Endothelial cell of umbilical vein (primary cell): ENCODE measurements around the gene ZMIZ1. TPM values are rescaled to one million over a fixed set of nuclear protein-coding genes. Genes with fewer than 3 reads are reported as not detected.

Source experiments
- BruUV-seq: library from RNA; stranded (reverse); fragments of 400-500 nt; replicated peaks from 2 replicates; lab custom pipeline; 2021; lab: Mats Ljungman, UMichigan
- CTCF ChIA-PET: fragments of 300-600, 350-600 bp; sonication (Branson Sonifier 250); formaldehyde crosslinking; loops from one replicate; lab custom pipeline; 2021; ENCODE audit warnings: antibody characterized with exemption, inconsistent platforms; lab: Charles Lee
- POLR2A ChIA-PET: fragments of 300-600, 350-600 bp; sonication (Branson Sonifier 250); formaldehyde crosslinking; loops from one replicate; lab custom pipeline; 2021; ENCODE audit warnings: antibody characterized with exemption, inconsistent platforms; lab: Charles Lee
- DNase-seq: peaks from one replicate; pipeline ENCODE4 v3.0.0-alpha.2; 2011; ENCODE audit warnings: low read depth, low spot score
- FAIRE-seq: peaks from 2 replicates; lab custom pipeline; 2011; peaks lifted over from hg19 to GRCh38; lab: Jason Lieb, UNC
- H2AFZ ChIP-seq: 2 replicates; pipeline ENCODE4 v1.6.0; 2012; ENCODE audit warnings: low read depth, low read length, control low read depth, inconsistent platforms
- H3K27ac ChIP-seq: 2 replicates; pipeline ENCODE4 v1.5.1; 2011; ENCODE audit warnings: low read depth, mild to moderate bottlenecking, control low read depth, low read length, moderate library complexity; ENCODE audit not compliant: insufficient read depth
- H3K27me3 ChIP-seq, 2 experiments: 2 replicates each; pipeline versions ENCODE4 v1.6.0 to v1.6.1; 2011; ENCODE audit warnings: low read length in 2 of 2, mixed read lengths in 1 of 2; ENCODE audit not compliant: control insufficient read depth in 2 of 2, insufficient read depth in 2 of 2
- H3K36me3 ChIP-seq, 2 experiments: 2 replicates in 1 of 2; 3 replicates in 1 of 2; pipeline ENCODE4 v1.5.1; 2011; ENCODE audit warnings: low read length in 2 of 2, mild to moderate bottlenecking in 1 of 2, moderate library complexity in 1 of 2; ENCODE audit not compliant: control insufficient read depth in 2 of 2, insufficient read depth in 2 of 2; ENCODE audit errors: extremely low read depth in 1 of 2
- H3K4me1 ChIP-seq: 3 replicates; pipeline ENCODE4 v1.5.1; 2011; ENCODE audit warnings: mild to moderate bottlenecking, low read length; ENCODE audit not compliant: control insufficient read depth, insufficient read depth; ENCODE audit errors: extremely low read depth
- H3K4me2 ChIP-seq: 2 replicates; pipeline ENCODE4 v1.6.1; 2011; ENCODE audit warnings: low read length, control low read depth, mixed read lengths; ENCODE audit not compliant: insufficient read depth
- H3K4me3 ChIP-seq, 3 experiments: fragments of 200-600 bp in 1 of 3; sonication (generic), shearing (Covaris generic) in 1 of 3; replicated peaks in 1 of 3; 2 replicates each; pipeline ENCODE4 v1.5.1; 2011 to 2016; ENCODE audit warnings: control low read depth in 3 of 3, low read length in 3 of 3, mild to moderate bottlenecking in 2 of 3, inconsistent platforms in 1 of 3, low read depth in 1 of 3, moderate library complexity in 1 of 3; ENCODE audit not compliant: insufficient read depth in 1 of 3
- H3K79me2 ChIP-seq: 2 replicates; pipeline ENCODE4 v1.6.0; 2012; ENCODE audit warnings: low read length, inconsistent platforms; ENCODE audit not compliant: control insufficient read depth, insufficient read depth
- H3K9ac ChIP-seq: replicated peaks from 2 replicates; pipeline ENCODE3; 2011; ENCODE audit warnings: low read length, control low read depth; ENCODE audit not compliant: insufficient read depth; ENCODE audit errors: extremely low read depth
- H3K9me1 ChIP-seq: replicated peaks from 3 replicates; pipeline ENCODE4 v1.6.0; 2011; ENCODE audit warnings: mild to moderate bottlenecking, low read length; ENCODE audit not compliant: control insufficient read depth, insufficient read depth; ENCODE audit errors: extremely low read depth
- H3K9me3 ChIP-seq: replicated peaks from 2 replicates; pipeline ENCODE4 v1.5.1; 2012; ENCODE audit warnings: low read length, inconsistent platforms; ENCODE audit not compliant: control insufficient read depth, insufficient read depth
- H4K20me1 ChIP-seq: replicated peaks from 2 replicates; pipeline ENCODE3; 2011; ENCODE audit warnings: mild to moderate bottlenecking, low read length; ENCODE audit not compliant: control insufficient read depth, insufficient read depth; ENCODE audit errors: extremely low read depth
- CTCF ChIP-seq, 2 donors: IDR thresholded peaks; 1 replicate in 1 of 2; 2 replicates in 1 of 2; pipeline ENCODE4 v1.5.1; 2011; ENCODE audit warnings: low read length in 2 of 2, mild to moderate bottlenecking in 2 of 2, moderate library complexity in 2 of 2, control low read depth in 1 of 2, inconsistent platforms in 1 of 2, low read depth in 1 of 2; ENCODE audit not compliant: insufficient read depth in 1 of 2; ENCODE audit errors: extremely low read depth in 1 of 2
- JUN ChIP-seq: IDR thresholded peaks from 2 replicates; pipeline ENCODE4 v1.6.1; 2011; ENCODE audit warnings: borderline replicate concordance, low read depth; ENCODE audit not compliant: insufficient read length, insufficient read depth
- MYC ChIP-seq: IDR thresholded peaks from one replicate; pipeline ENCODE4 v1.6.1; 2011; ENCODE audit warnings: mild to moderate bottlenecking, low read depth, low read length
- dilution Hi-C: fragments of 300-500 bp; cut with MboI; formaldehyde crosslinking; loops from one replicate; pipeline ENCODE4 v1.15.0; 2019; ENCODE audit warnings: low sequenced_read_pairs; ENCODE audit not compliant: extremely low pct_ligation_motif_present
- intact Hi-C: fragments of 100-400 bp; cut with micrococcal nuclease; formaldehyde crosslinking; loops from one replicate; pipeline ENCODE4 v1.10.0; 2022
- polyA plus RNA-seq, 4 experiments: library from polyadenylated mRNA; depleted of rRNA in 3 of 4; stranded (reverse) in 3 of 4; unstranded in 1 of 4; fragments of >200 nt; gene quantifications; 2 replicates each; pipeline versions ENCODE4 v1.2.1 to v1.2.3, GENCODE V29; 2011 to 2012; ENCODE audit warnings: missing spikeins in 1 of 4
- total RNA-seq: library from RNA; stranded (reverse); gene quantifications from 2 replicates; pipeline ENCODE4 v1.2.3, GENCODE V29; 2021

The ZMIZ1 gene
- total and polyA plus RNA-seq, 2 donors (not counting 3 experiments of a cell fraction or from before 2014, with no cell fraction given) = 12.5 to 46.7 TPM

GRCh38 chr10:79082631-79083596 lies 14.1 kb downstream of the ZMIZ1 start:
- TF ChIP-seq MYC = no peak
- no peak for TF ChIP-seq CTCF (IDR thresholded peaks at IDR 0.05; ENCODE audit: extremely low read depth in 1 of 2, insufficient read depth in 1 of 2, low read depth in 1 of 2, low read length in 2 of 2)
- no peak for TF ChIP-seq JUN
- H3K79me2 ChIP-seq = peaks cover 94% of the 10 kb centered on the region
- H3K4me1 ChIP-seq = peaks cover 27% of the 10 kb centered on the region
- intact Hi-C loops = loop anchor here (5.0 kb wide), 1 partner anchor 626 kb away; no protein-coding TSS in a partner anchor
- H2AFZ ChIP-seq = no peak overlapping the region
- no peaks in the 10 kb centered on the region for H3K27me3 ChIP-seq
- no peak for FAIRE-seq
- no TSS peak for BruUV-seq
- H3K36me3 ChIP-seq = no peaks in the 10 kb centered on the region
- dilution Hi-C loops = no loop called here
- peak; percentile 15 for DNase-seq
- H3K4me2 ChIP-seq = no peak overlapping the region
- no peaks in the 10 kb centered on the region for H3K9me1 ChIP-seq
- H3K4me3 ChIP-seq = no peak overlapping the region
- H3K27ac ChIP-seq = peak overlapping the region; percentile 64
- ChIA-PET CTCF (interaction anchor here (1.0 to 1.1 kb wide), 2 partner anchors 12 to 109 kb away, joined by 3 to 5 read pairs; no protein-coding TSS in a partner anchor), POLR2A (no interaction called here)
- H4K20me1 ChIP-seq = no peaks in the 10 kb centered on the region
- no peak overlapping the region for H3K9ac ChIP-seq
- no peaks in the 10 kb centered on the region for H3K9me3 ChIP-seq
